H1 (cell line): ENCODE results near the gene CLDN25. TPM values are rescaled to one million over a fixed set of nuclear protein-coding genes. Genes with fewer than 3 reads are reported as not detected.

Source experiments
- CTCF ChIA-PET: fragments of 300-600 bp; sonication (Branson Sonifier 250); formaldehyde crosslinking; loops from one replicate; lab custom pipeline; 2021; ENCODE audit not compliant: partially characterized antibody; lab: Charles Lee
- POLR2A ChIA-PET: fragments of 300-600 bp; sonication (Branson Sonifier 250); formaldehyde crosslinking; loops from one replicate; lab custom pipeline; 2021; ENCODE audit warnings: inconsistent platforms; ENCODE audit not compliant: partially characterized antibody; lab: Charles Lee
- DNase-seq, 2 experiments: peaks; one replicate each; pipeline versions ENCODE4 v3.0.0 to v3.0.0-alpha.2; 2010 to 2022; ENCODE audit warnings: low spot score in 2 of 2, low read depth in 1 of 2, mixed read lengths in 1 of 2
- FAIRE-seq: peaks from 2 replicates; lab custom pipeline; 2011; peaks lifted over from hg19 to GRCh38; lab: Jason Lieb, UNC
- H2AFZ ChIP-seq: 2 replicates; pipeline ENCODE4 v1.8.1; 2012; ENCODE audit warnings: low read length, inconsistent platforms
- H2AK5ac ChIP-seq: 2 replicates; pipeline ENCODE4 v1.6.1; 2013; ENCODE audit warnings: low read depth, low read length
- H2BK120ac ChIP-seq: replicated peaks from 2 replicates; pipeline ENCODE3; 2013; ENCODE audit warnings: low read depth, low read length, inconsistent platforms
- H2BK12ac ChIP-seq: 2 replicates; pipeline ENCODE4 v1.6.1; 2013; ENCODE audit warnings: low read depth, low read length
- H2BK15ac ChIP-seq: 2 replicates; pipeline ENCODE4 v1.6.1; 2013; ENCODE audit warnings: low read length
- H2BK20ac ChIP-seq: 2 replicates; pipeline ENCODE4 v1.6.1; 2013; ENCODE audit warnings: low read length
- H2BK5ac ChIP-seq: 2 replicates; pipeline ENCODE4 v1.6.1; 2013; ENCODE audit warnings: low read depth, low read length
- H3K14ac ChIP-seq: 2 replicates; pipeline ENCODE4 v1.6.1; 2013; ENCODE audit warnings: inconsistent platforms; ENCODE audit not compliant: insufficient read length
- H3K18ac ChIP-seq: 2 replicates; pipeline ENCODE4 v1.6.1; 2013; ENCODE audit warnings: low read length; ENCODE audit errors: extremely low read depth
- H3K23ac ChIP-seq: 2 replicates; pipeline ENCODE4 v1.6.1; 2013; ENCODE audit warnings: inconsistent platforms; ENCODE audit not compliant: insufficient read length
- H3K23me2 ChIP-seq: 2 replicates; pipeline ENCODE4 v1.6.1; 2013; ENCODE audit warnings: low read depth, low read length
- H3K27ac ChIP-seq: 2 replicates; pipeline ENCODE4 v1.6.1; 2011; ENCODE audit warnings: low read depth, low read length, inconsistent platforms
- H3K27me3 ChIP-seq, 4 experiments: replicated peaks in 1 of 4; 1 replicate in 1 of 4; 2 replicates in 3 of 4; pipeline versions ENCODE4 v1.6.1 to v1.8.1; 2011 to 2013; ENCODE audit warnings: low read length in 3 of 4, mild to moderate bottlenecking in 3 of 4, inconsistent platforms in 2 of 4, mixed read lengths in 2 of 4, moderate library complexity in 1 of 4; ENCODE audit not compliant: control insufficient read depth in 3 of 4, insufficient read depth in 3 of 4; ENCODE audit errors: extremely low read depth in 1 of 4
- H3K36me3 ChIP-seq, 4 experiments: 2 replicates each; pipeline versions ENCODE4 v1.6.1 to v1.8.1; 2011 to 2013; ENCODE audit warnings: mild to moderate bottlenecking in 4 of 4, low read length in 3 of 4, moderate library complexity in 2 of 4, control low read depth in 1 of 4, inconsistent platforms in 1 of 4; ENCODE audit not compliant: insufficient read depth in 4 of 4, control insufficient read depth in 2 of 4
- H3K4ac ChIP-seq: replicated peaks from 2 replicates; pipeline ENCODE3; 2013; ENCODE audit warnings: low read length, low read depth, mixed read lengths, inconsistent platforms; ENCODE audit not compliant: insufficient read length
- H3K4me1 ChIP-seq, 4 experiments: replicated peaks in 1 of 4; 1 replicate in 1 of 4; 2 replicates in 3 of 4; pipeline versions ENCODE4 v1.6.1 to v1.8.1; 2011 to 2013; ENCODE audit warnings: low read length in 3 of 4, inconsistent platforms in 2 of 4, mixed read lengths in 1 of 4; ENCODE audit not compliant: insufficient read depth in 4 of 4, control insufficient read depth in 3 of 4
- H3K4me2 ChIP-seq, 2 experiments: 2 replicates each; pipeline versions ENCODE4 v1.6.1 to v1.8.1; 2011 to 2013; ENCODE audit warnings: low read depth in 2 of 2, low read length in 2 of 2, control low read depth in 1 of 2, inconsistent platforms in 1 of 2, mild to moderate bottlenecking in 1 of 2; ENCODE audit not compliant: insufficient read depth in 1 of 2
- H3K4me3 ChIP-seq, 4 experiments: fragments of 200-600, 300-600 bp in 1 of 4; sonication (generic), shearing (Covaris generic), sonication (Bioruptor Twin) in 1 of 4; 2 replicates each; pipeline versions ENCODE4 v1.5.1 to v1.8.1; 2011 to 2016; ENCODE audit warnings: low read length in 4 of 4, low read depth in 3 of 4, control low read depth in 2 of 4, inconsistent platforms in 2 of 4, mild to moderate bottlenecking in 2 of 4, mixed read lengths in 1 of 4, moderate library complexity in 1 of 4; ENCODE audit not compliant: insufficient read depth in 2 of 4; ENCODE audit errors: extremely low read depth in 1 of 4
- H3K56ac ChIP-seq: replicated peaks from 2 replicates; pipeline ENCODE3; 2013; ENCODE audit warnings: low read depth, mild to moderate bottlenecking, mixed read lengths, low read length, inconsistent platforms; ENCODE audit not compliant: insufficient read length
- H3K79me1 ChIP-seq: 2 replicates; pipeline ENCODE4 v1.6.1; 2013; ENCODE audit warnings: low read depth, low read length, control low read depth
- H3K79me2 ChIP-seq, 2 experiments: 2 replicates each; pipeline versions ENCODE4 v1.6.1 to v1.8.1; 2012 to 2013; ENCODE audit warnings: low read length in 2 of 2, mild to moderate bottlenecking in 2 of 2, inconsistent platforms in 1 of 2; ENCODE audit not compliant: insufficient read depth in 2 of 2, control insufficient read depth in 1 of 2
- H3K9ac ChIP-seq, 4 experiments: replicated peaks in 1 of 4; 1 replicate in 1 of 4; 2 replicates in 3 of 4; pipeline versions ENCODE4 v1.6.1 to v1.8.1; 2011 to 2013; ENCODE audit warnings: low read depth in 3 of 4, low read length in 3 of 4, control low read depth in 2 of 4, mild to moderate bottlenecking in 2 of 4, moderate library complexity in 2 of 4, inconsistent platforms in 1 of 4; ENCODE audit errors: extremely low read depth in 1 of 4
- H3K9me3 ChIP-seq, 2 experiments: 2 replicates each; pipeline versions ENCODE4 v1.6.1 to v1.8.1; 2012 to 2013; ENCODE audit warnings: mild to moderate bottlenecking in 2 of 2, moderate library complexity in 2 of 2, control low read depth in 1 of 2, inconsistent platforms in 1 of 2, low read depth in 1 of 2, low read length in 1 of 2, mixed read lengths in 1 of 2; ENCODE audit not compliant: insufficient read depth in 2 of 2
- H4K20me1 ChIP-seq, 2 experiments: replicated peaks in 1 of 2; 2 replicates each; pipeline versions ENCODE3 to v1.8.1; 2011 to 2013; ENCODE audit warnings: inconsistent platforms in 2 of 2, low read length in 2 of 2, mild to moderate bottlenecking in 1 of 2; ENCODE audit not compliant: insufficient read depth in 2 of 2, control insufficient read depth in 1 of 2
- H4K5ac ChIP-seq: 2 replicates; pipeline ENCODE4 v1.6.1; 2013; ENCODE audit warnings: low read length, low read depth, mixed read lengths, inconsistent platforms; ENCODE audit not compliant: insufficient read length
- H4K8ac ChIP-seq: 2 replicates; pipeline ENCODE4 v1.8.0; 2013; ENCODE audit warnings: mild to moderate bottlenecking, moderate library complexity, low read length, inconsistent platforms; ENCODE audit not compliant: insufficient read depth; ENCODE audit errors: extremely low read depth
- H4K91ac ChIP-seq: replicated peaks from 2 replicates; pipeline ENCODE3; 2013; ENCODE audit warnings: low read length, mixed read lengths, inconsistent platforms; ENCODE audit not compliant: insufficient read length
- FOSL1 ChIP-seq: IDR thresholded peaks from 2 replicates; pipeline ENCODE4 v1.6.1; 2011; ENCODE audit warnings: mild to moderate bottlenecking, low read depth, low read length, moderate library complexity; ENCODE audit not compliant: insufficient read depth
- JUN ChIP-seq: IDR thresholded peaks from 2 replicates; pipeline ENCODE4 v1.6.1; 2011; ENCODE audit warnings: low read depth, mild to moderate bottlenecking, improper control_type of control experiment, low read length
- MAFK ChIP-seq: IDR thresholded peaks from 2 replicates; pipeline ENCODE4 v1.6.1; 2012; ENCODE audit warnings: low read depth, mild to moderate bottlenecking, improper control_type of control experiment, low read length
- RFX5 ChIP-seq: IDR thresholded peaks from 2 replicates; pipeline ENCODE4 v1.6.1; 2011; ENCODE audit warnings: low read depth, low read length, improper control_type of control experiment, borderline replicate concordance
- WGBS, 2 experiments: shearing (Covaris generic) in 1 of 2; methylation state at CpG; one replicate each; pipeline versions ENCODE4 v1.1.6 to v1.1.7; 2013 to 2015; ENCODE audit warnings: low lambda C conversion rate in 2 of 2, mixed read lengths in 2 of 2, inconsistent platforms in 1 of 2, low coverage in 1 of 2, missing lambda C conversion rate in 1 of 2; ENCODE audit not compliant: insufficient replicate concordance in 2 of 2, insufficient coverage in 1 of 2, insufficient read length in 1 of 2; ENCODE audit errors: extremely low coverage in 1 of 2, missing lambda C conversion rate in 1 of 2; 5-methylcytosine and 5-hydroxymethylcytosine counted together
- polyA plus RNA-seq, 7 experiments: library from polyadenylated mRNA; depleted of rRNA in 3 of 7; stranded (reverse) in 5 of 7; unstranded in 2 of 7; fragments of >200 nt in 5 of 7; fragments of 200-250 nt in 2 of 7; gene quantifications; 1 replicate in 5 of 7; 2 replicates in 1 of 7; 4 replicates in 1 of 7; pipeline versions ENCODE4 v1.2.1 to v1.2.3, GENCODE V29; 2011 to 2013; ENCODE audit warnings: missing spikeins in 2 of 7, mixed read lengths in 2 of 7
- total RNA-seq: library from RNA; stranded (reverse); fragmentation: NEBNext Ultra II Directional; extraction: Animal tissue kit (Norgen Biotek cat#: 25700); gene quantifications from 2 replicates; pipeline ENCODE4 v1.2.1, GENCODE V29; 2021

CLDN25 gene
- total and polyA plus RNA-seq, 2 of the 8 experiments (the other 6 are each of a cell fraction or from before 2014, with no cell fraction given) = not detected

DNA sequence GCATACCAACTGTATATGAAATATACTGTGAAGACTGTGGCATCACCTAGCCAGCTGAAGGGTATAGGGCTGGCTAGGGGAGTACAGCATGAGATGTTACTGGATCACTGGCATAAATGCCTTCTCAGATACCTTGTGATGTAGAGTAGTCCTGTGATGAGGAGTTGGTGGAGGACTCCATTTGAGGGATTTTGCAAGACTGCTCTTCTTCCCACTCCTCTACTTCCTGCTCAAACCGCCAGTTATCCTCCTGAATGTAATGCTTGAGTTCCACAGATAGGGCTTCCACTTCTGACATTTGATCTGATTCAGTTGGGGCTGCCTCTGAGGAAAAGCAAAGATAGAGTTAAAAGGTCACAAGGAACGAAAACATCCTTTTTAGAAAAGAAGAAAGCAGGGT, 29.3 kb downstream of the CLDN25 start:
- Histone ChIP-seq H2AFZ (no peak overlapping the region), H3K56ac (no peak overlapping the region), H3K36me3 (peaks cover 13 to 88% (median 49%) of the 10 kb centered on the region in 4 experiments), H3K18ac (no peak overlapping the region), H3K23me2 (no peaks in the 10 kb centered on the region), H2BK12ac (no peak overlapping the region), H3K23ac (no peak overlapping the region), H3K9me3 (no peaks in the 10 kb centered on the region), H3K4me1 (no peaks in the 10 kb centered on the region), H4K8ac (no peak overlapping the region), H3K4me3 (no peak overlapping the region), H2BK120ac (no peak overlapping the region), H3K4me2 (no peak overlapping the region), H3K79me1 (no peaks in the 10 kb centered on the region; the same call in 1 of the 2 replicates), H2BK20ac (no peak overlapping the region), H3K14ac (no peak overlapping the region), H3K9ac (no peak overlapping the region), H3K27ac (no peak overlapping the region), H3K4ac (no peak overlapping the region), H2AK5ac (no peak overlapping the region), H4K91ac (no peak overlapping the region), H4K20me1 (no peaks in the 10 kb centered on the region), H3K27me3 (no peaks in the 10 kb centered on the region), H4K5ac (no peak overlapping the region), H2BK15ac (no peak overlapping the region), H2BK5ac (no peak overlapping the region), H3K79me2 (no peaks in the 10 kb centered on the region)
- TF ChIP-seq MAFK (no peak), RFX5 (no peak), JUN (no peak), FOSL1 (no peak)
- POLR2A ChIA-PET = no interaction called here
- no peak for FAIRE-seq
- no peak for DNase-seq
- CTCF ChIA-PET = interaction anchor here (1.5 kb wide), 1 partner anchor 24 kb away, joined by 4 read pairs; no protein-coding TSS in a partner anchor
- 50% methylated on average over 2 of the region's 2 CpGs; no CpG with 5 or more reads in 1 of the 2 experiments for WGBS, 2 experiments
